Measurements from ENCODE around the gene PRKN.

The PRKN gene

DNA sequence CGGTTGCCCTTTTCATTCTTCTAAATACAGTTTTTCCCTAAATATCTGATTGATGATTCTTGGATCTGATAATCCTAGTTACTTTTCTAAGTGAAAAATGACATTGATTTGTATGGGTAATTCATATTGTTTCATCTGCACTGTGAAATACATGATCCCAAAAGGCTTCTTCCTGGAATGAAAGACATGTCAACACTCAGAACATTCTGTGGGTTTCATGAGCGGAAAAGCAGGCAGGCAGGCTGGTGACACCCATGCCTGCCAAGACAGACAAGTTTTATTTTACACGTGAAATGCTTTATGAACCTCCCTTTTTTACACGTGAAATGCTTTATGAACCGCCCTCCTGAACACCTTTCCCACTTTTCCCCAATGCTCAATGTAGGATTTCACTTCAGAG, 105.0 kb downstream of the PRKN start:
- Histone ChIP-seq H3K27ac (ENCODE audit: low read length) (no peak overlapping the region), H3K4me3 (ENCODE audit: low read length in 2 of 2) (no peak overlapping the region), H3K36me3 (ENCODE audit: control insufficient read depth in 2 of 2, insufficient read depth in 2 of 2, low read length in 2 of 2) (no peaks in the 10 kb centered on the region), H3K27me3 (ENCODE audit: control insufficient read depth in 1 of 2, insufficient read depth in 2 of 2, low read length in 2 of 2) (no peaks in the 10 kb centered on the region), H3K4me1 (ENCODE audit: control insufficient read depth, insufficient read depth, low read length) (peaks cover 3% of the 10 kb centered on the region), H3K9ac (ENCODE audit: low read length in 2 of 2) (no peak overlapping the region), H3K9me3 (ENCODE audit: control insufficient read depth in 2 of 2, low read length in 2 of 2) (no peaks in the 10 kb centered on the region)

DNA sequence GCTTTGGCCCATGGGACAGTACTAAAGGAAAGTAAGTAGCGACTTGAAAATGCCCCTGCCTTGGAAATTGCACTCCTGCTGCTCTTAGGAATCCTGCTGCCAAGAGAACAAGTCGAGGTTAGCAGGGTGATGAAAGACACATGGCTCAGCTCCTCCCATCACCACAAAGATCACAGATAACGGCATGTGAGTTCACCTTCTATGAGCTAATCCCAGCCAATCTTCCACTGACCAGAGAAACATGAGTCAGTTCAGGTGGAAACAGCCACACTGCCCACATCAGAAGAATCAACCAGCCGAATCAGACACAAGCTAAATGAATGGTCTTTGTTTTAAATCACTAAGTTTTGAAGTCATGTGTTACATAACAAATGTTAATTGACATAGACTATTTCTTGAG, 106.3 kb downstream of the PRKN start:
- H3K9ac ChIP-seq (ENCODE audit: low read length in 2 of 2): no peak overlapping the region
- H3K9me3 ChIP-seq (ENCODE audit: control insufficient read depth in 2 of 2, low read length in 2 of 2): no peaks in the 10 kb centered on the region
- H3K36me3 ChIP-seq (ENCODE audit: control insufficient read depth in 2 of 2, insufficient read depth in 2 of 2, low read length in 2 of 2): no peaks in the 10 kb centered on the region
- H3K27me3 ChIP-seq (ENCODE audit: control insufficient read depth in 1 of 2, insufficient read depth in 2 of 2, low read length in 2 of 2): no peaks in the 10 kb centered on the region
- H3K27ac ChIP-seq (ENCODE audit: low read length): no peak overlapping the region
- peaks cover 3% of the 10 kb centered on the region for H3K4me1 ChIP-seq (ENCODE audit: control insufficient read depth, insufficient read depth, low read length)
- no peak overlapping the region for H3K4me3 ChIP-seq (ENCODE audit: low read length in 2 of 2)

DNA sequence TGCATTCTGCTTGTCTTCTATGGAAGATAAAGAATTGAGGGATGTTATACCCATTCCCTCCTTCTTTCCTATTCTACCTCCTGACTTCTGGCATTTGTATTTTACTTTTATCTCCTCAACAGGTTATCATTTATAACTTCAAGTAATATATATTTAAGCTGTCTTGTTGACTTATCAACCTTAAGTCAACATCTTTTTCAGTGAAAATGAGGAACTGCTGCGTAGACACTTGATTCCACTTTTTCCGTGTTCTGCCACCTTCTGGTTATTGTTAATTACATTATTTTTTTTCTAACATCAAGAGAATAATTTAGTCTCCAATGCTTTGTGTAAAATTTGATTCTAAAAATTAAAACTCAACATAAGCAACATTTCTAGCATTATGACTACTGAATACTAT, 107.5 kb downstream of the PRKN start:
- Histone ChIP-seq H3K4me3 (ENCODE audit: low read length in 2 of 2) (no peak overlapping the region), H3K4me1 (ENCODE audit: control insufficient read depth, insufficient read depth, low read length) (no peaks in the 10 kb centered on the region), H3K36me3 (ENCODE audit: control insufficient read depth in 2 of 2, insufficient read depth in 2 of 2, low read length in 2 of 2) (no peaks in the 10 kb centered on the region), H3K9me3 (ENCODE audit: control insufficient read depth in 2 of 2, low read length in 2 of 2) (no peaks in the 10 kb centered on the region), H3K27ac (ENCODE audit: low read length) (no peak overlapping the region), H3K27me3 (ENCODE audit: control insufficient read depth in 1 of 2, insufficient read depth in 2 of 2, low read length in 2 of 2) (no peaks in the 10 kb centered on the region), H3K9ac (ENCODE audit: low read length in 2 of 2) (no peak overlapping the region)

DNA sequence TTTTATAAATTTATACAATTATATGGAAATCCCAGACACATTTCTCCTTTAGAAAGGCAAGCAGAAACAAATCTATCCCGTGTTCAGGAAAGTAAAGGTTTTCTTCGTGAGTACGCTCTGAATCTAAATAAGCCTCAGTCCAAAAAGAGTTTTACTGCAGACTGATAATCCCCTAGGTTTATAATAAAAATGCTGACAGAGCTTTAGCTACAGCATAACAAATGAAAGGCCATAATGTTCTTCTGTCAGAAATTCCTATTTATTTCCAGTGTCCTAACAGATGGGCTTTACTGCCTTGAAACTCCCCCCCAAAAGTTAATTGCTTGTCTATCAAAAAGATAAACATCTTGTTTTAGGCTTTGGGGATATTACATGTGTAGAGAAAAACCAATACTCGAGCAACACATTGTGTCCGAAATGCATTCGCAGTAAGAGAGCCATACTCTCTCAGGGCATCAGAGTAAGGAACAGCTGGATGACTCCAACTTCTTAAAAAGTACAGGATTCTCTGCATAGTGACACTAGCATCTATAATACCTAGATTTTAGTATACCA, 109.0 kb downstream of the PRKN start:
- no peaks in the 10 kb centered on the region for H3K27me3 ChIP-seq (ENCODE audit: control insufficient read depth in 1 of 2, insufficient read depth in 2 of 2, low read length in 2 of 2)
- no peaks in the 10 kb centered on the region for H3K9me3 ChIP-seq (ENCODE audit: control insufficient read depth in 2 of 2, low read length in 2 of 2)
- H3K4me3 ChIP-seq (ENCODE audit: low read length in 2 of 2): no peak overlapping the region
- no peak overlapping the region for H3K9ac ChIP-seq (ENCODE audit: low read length in 2 of 2)
- no peaks in the 10 kb centered on the region for H3K36me3 ChIP-seq (ENCODE audit: control insufficient read depth in 2 of 2, insufficient read depth in 2 of 2, low read length in 2 of 2)
- H3K27ac ChIP-seq (ENCODE audit: low read length): no peak overlapping the region
- no peaks in the 10 kb centered on the region for H3K4me1 ChIP-seq (ENCODE audit: control insufficient read depth, insufficient read depth, low read length)

DNA sequence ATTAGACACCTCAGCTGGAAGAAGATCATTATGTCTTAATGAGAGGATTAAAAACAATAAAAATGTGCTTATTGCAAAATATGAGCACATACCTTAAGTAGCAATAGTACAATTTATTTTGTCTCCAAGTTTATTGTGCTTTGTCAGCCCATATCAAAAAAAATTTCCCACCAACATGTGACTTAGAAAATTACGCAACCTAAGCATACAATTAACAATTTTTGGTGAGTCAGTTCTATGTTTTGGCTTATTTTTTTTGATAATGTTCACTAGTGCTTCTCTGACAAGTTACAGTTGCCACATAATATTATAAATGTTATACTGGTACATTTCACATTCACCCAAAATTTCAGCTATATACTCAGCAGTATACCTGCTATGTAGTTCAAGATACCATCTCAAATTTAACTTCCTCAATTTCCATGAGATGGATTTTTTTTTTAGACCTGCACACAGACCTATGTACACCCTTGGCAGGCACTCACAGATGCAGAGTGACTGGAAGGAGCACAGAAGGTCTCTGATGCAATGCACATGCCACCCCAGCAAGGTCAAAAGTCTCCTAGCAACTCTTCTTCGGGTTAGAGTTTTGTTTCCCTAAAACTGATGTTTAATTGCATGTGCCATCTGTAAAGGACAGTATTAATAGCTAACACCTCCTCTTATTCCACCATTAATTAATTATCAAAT, 112.4 kb downstream of the PRKN start:
- Histone ChIP-seq H3K27ac (ENCODE audit: low read length) (no peak overlapping the region), H3K9me3 (ENCODE audit: control insufficient read depth in 2 of 2, low read length in 2 of 2) (no peaks in the 10 kb centered on the region), H3K4me1 (ENCODE audit: control insufficient read depth, insufficient read depth, low read length) (no peaks in the 10 kb centered on the region), H3K36me3 (ENCODE audit: control insufficient read depth in 2 of 2, insufficient read depth in 2 of 2, low read length in 2 of 2) (no peaks in the 10 kb centered on the region), H3K4me3 (ENCODE audit: low read length in 2 of 2) (no peak overlapping the region), H3K27me3 (ENCODE audit: control insufficient read depth in 1 of 2, insufficient read depth in 2 of 2, low read length in 2 of 2) (no peaks in the 10 kb centered on the region), H3K9ac (ENCODE audit: low read length in 2 of 2) (no peak overlapping the region)

DNA sequence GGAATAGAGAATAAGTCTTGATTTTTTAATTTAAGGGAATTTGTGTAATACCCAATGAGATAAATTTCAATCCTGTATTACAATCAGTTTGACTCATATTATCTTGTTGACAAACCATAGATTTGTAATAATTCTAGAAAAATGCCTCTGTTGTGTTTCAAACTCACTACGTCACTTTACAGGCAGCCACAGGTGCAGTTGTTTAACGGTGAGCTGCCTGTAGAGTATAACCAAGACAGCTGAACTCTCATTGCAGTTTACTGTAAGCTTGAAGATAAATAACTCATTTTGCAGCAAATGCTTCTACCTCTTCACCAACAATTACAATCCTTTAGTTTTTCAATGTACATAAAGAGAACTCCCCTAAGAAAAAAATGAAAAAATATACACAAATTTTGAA, 114.3 kb downstream of the PRKN start:
- H3K4me1 ChIP-seq (ENCODE audit: control insufficient read depth, insufficient read depth, low read length): no peaks in the 10 kb centered on the region
- H3K9ac ChIP-seq (ENCODE audit: low read length in 2 of 2): no peak overlapping the region
- no peak overlapping the region for H3K4me3 ChIP-seq (ENCODE audit: low read length in 2 of 2)
- no peaks in the 10 kb centered on the region for H3K9me3 ChIP-seq (ENCODE audit: control insufficient read depth in 2 of 2, low read length in 2 of 2)
- no peak overlapping the region for H3K27ac ChIP-seq (ENCODE audit: low read length)
- H3K27me3 ChIP-seq (ENCODE audit: control insufficient read depth in 1 of 2, insufficient read depth in 2 of 2, low read length in 2 of 2): no peaks in the 10 kb centered on the region
- no peaks in the 10 kb centered on the region for H3K36me3 ChIP-seq (ENCODE audit: control insufficient read depth in 2 of 2, insufficient read depth in 2 of 2, low read length in 2 of 2)

DNA sequence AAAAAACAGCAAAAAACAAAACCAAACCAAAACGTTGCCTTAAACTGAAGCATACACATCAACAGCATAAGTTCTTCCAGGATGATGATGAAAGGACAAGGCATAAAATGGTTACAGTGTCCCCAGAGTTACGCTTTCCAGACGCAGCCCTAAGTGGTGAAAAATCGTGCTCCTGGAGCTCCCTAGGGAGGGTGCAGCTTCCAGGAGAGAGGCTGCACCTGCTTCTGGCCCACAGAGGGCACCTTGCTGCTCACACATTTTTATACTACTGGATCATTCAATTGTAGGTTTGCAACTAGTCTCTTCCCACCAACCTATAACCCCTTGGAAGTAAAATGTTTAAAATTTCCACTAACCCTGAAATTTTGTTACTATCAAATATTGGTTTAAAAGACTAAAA, 115.0 kb downstream of the PRKN start:
- no peaks in the 10 kb centered on the region for H3K36me3 ChIP-seq (ENCODE audit: control insufficient read depth in 2 of 2, insufficient read depth in 2 of 2, low read length in 2 of 2)
- no peaks in the 10 kb centered on the region for H3K9me3 ChIP-seq (ENCODE audit: control insufficient read depth in 2 of 2, low read length in 2 of 2)
- no peaks in the 10 kb centered on the region for H3K27me3 ChIP-seq (ENCODE audit: control insufficient read depth in 1 of 2, insufficient read depth in 2 of 2, low read length in 2 of 2)
- H3K4me3 ChIP-seq (ENCODE audit: low read length in 2 of 2): no peak overlapping the region
- no peak overlapping the region for H3K27ac ChIP-seq (ENCODE audit: low read length)
- no peaks in the 10 kb centered on the region for H3K4me1 ChIP-seq (ENCODE audit: control insufficient read depth, insufficient read depth, low read length)
- no peak overlapping the region for H3K9ac ChIP-seq (ENCODE audit: low read length in 2 of 2)

DNA sequence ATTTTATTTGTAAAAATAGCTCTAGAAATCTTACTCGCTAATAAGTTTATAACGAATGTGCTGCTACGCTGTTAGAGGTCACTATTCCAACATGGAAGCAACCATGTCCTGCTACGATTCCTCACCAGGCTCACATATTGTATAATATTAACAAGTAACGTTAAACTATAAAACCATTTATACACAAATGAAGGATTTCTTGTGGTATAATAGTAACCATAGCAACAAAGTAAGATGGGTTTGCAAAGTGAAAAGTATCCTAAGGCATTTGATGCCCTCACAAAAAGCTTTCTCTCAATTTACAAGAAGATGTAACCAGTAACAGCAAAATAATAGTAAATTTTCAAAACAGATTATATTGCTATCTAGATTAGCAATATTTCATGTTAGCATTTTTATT, 117.2 kb downstream of the PRKN start:
- H3K9ac ChIP-seq (ENCODE audit: low read length in 2 of 2): no peak overlapping the region
- H3K4me3 ChIP-seq (ENCODE audit: low read length in 2 of 2): no peak overlapping the region
- H3K27me3 ChIP-seq (ENCODE audit: control insufficient read depth in 1 of 2, insufficient read depth in 2 of 2, low read length in 2 of 2): no peaks in the 10 kb centered on the region
- H3K36me3 ChIP-seq (ENCODE audit: control insufficient read depth in 2 of 2, insufficient read depth in 2 of 2, low read length in 2 of 2): no peaks in the 10 kb centered on the region
- H3K4me1 ChIP-seq (ENCODE audit: control insufficient read depth, insufficient read depth, low read length): no peaks in the 10 kb centered on the region
- no peak overlapping the region for H3K27ac ChIP-seq (ENCODE audit: low read length)
- H3K9me3 ChIP-seq (ENCODE audit: control insufficient read depth in 2 of 2, low read length in 2 of 2): no peaks in the 10 kb centered on the region

DNA sequence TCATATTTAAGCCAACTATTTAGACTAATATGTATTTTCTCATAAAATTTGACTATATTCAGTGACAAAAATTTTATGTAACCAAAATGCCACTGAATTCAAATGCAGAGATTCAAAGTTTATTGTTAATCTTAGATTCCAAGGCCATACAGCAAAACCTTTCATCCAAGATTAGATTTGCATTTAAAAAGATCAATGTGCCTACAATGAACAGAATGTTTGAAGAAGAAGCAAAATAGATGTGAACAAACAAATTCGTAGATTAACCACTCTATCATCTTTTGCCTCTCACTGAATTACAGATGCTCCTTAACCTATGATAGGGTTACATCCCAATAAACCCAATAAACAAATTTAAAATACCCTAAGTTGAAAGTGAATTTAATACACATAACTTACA, 121.7 kb downstream of the PRKN start:
- Histone ChIP-seq H3K36me3 (ENCODE audit: control insufficient read depth in 2 of 2, insufficient read depth in 2 of 2, low read length in 2 of 2) (no peaks in the 10 kb centered on the region), H3K4me1 (ENCODE audit: control insufficient read depth, insufficient read depth, low read length) (no peaks in the 10 kb centered on the region), H3K9me3 (ENCODE audit: control insufficient read depth in 2 of 2, low read length in 2 of 2) (no peaks in the 10 kb centered on the region), H3K27me3 (ENCODE audit: control insufficient read depth in 1 of 2, insufficient read depth in 2 of 2, low read length in 2 of 2) (no peaks in the 10 kb centered on the region), H3K4me3 (ENCODE audit: low read length in 2 of 2) (no peak overlapping the region), H3K27ac (ENCODE audit: low read length) (no peak overlapping the region), H3K9ac (ENCODE audit: low read length in 2 of 2) (no peak overlapping the region)

DNA sequence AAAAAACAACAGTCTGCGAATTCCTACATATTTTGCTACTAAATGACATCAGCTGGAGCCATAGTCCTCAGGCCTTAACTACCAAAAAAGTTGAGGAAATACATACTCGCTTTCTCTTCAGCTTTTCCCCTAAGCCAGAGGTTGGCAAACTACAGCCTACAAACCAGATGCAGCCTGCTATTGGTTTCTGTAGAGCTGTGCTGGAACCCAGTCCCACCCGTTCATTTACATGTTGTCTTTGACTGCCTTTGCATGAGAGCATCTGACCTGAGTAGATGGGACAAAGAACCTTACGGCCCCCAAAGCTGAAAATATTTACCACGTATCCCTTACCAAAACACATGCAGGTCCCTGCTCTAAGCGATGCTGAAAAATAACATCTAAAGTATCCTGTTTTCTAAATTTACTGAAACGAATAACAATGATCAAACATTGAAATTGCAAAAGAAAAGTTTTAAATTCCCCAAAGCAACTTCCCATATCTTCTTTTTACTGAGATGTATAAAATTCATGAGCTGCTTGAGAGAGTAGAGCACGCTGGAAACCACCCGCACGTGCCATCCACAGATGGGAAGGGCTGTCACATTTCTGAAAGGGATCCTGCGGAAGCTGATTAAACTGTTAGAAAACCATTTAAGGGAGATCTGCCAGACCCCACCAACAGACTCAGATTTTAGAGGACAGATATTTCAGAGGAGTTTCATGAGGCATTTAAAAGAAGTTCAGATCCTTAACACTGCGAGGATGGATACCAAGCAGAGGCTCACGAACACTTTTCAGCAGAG, 124.1 kb downstream of the PRKN start:
- Histone ChIP-seq H3K9ac (ENCODE audit: low read length in 2 of 2) (no peak overlapping the region), H3K9me3 (ENCODE audit: control insufficient read depth in 2 of 2, low read length in 2 of 2) (no peaks in the 10 kb centered on the region), H3K4me1 (ENCODE audit: control insufficient read depth, insufficient read depth, low read length) (no peaks in the 10 kb centered on the region), H3K36me3 (ENCODE audit: control insufficient read depth in 2 of 2, insufficient read depth in 2 of 2, low read length in 2 of 2) (no peaks in the 10 kb centered on the region), H3K4me3 (ENCODE audit: low read length in 2 of 2) (no peak overlapping the region), H3K27me3 (ENCODE audit: control insufficient read depth in 1 of 2, insufficient read depth in 2 of 2, low read length in 2 of 2) (no peaks in the 10 kb centered on the region), H3K27ac (ENCODE audit: low read length) (no peak overlapping the region)

DNA sequence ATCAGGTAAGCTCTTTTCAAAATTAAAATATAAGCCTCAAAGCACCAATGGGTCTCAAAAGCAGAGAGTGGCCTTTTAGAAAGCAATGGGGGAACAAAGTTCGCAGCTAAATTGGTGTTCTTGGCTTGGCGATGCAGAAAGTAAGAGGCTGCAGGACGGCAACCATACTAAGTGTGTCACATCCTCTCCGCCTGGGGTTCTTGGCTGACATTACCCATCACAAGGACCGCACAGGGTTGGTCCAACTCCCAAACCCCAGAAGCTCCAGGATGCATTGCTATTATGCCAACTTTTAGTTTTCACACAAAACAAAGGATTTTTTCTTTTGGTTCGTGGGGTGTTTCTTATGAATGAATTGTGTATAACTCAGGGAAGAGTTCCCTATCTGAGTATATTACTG, 124.8 kb downstream of the PRKN start:
- no peaks in the 10 kb centered on the region for H3K9me3 ChIP-seq (ENCODE audit: control insufficient read depth in 2 of 2, low read length in 2 of 2)
- H3K36me3 ChIP-seq (ENCODE audit: control insufficient read depth in 2 of 2, insufficient read depth in 2 of 2, low read length in 2 of 2): no peaks in the 10 kb centered on the region
- H3K27me3 ChIP-seq (ENCODE audit: control insufficient read depth in 1 of 2, insufficient read depth in 2 of 2, low read length in 2 of 2): no peaks in the 10 kb centered on the region
- H3K4me1 ChIP-seq (ENCODE audit: control insufficient read depth, insufficient read depth, low read length): no peaks in the 10 kb centered on the region
- H3K4me3 ChIP-seq (ENCODE audit: low read length in 2 of 2): no peak overlapping the region
- no peak overlapping the region for H3K9ac ChIP-seq (ENCODE audit: low read length in 2 of 2)
- H3K27ac ChIP-seq (ENCODE audit: low read length): no peak overlapping the region
